Endodermal cell (in vitro differentiated cells): Measurements from ENCODE around the gene TRPM3. TPM values are rescaled to one million over a fixed set of nuclear protein-coding genes. Genes with fewer than 3 reads are reported as not detected.

ENCODE experiments used
- DNase-seq: peaks from one replicate; pipeline ENCODE4 v3.0.0-alpha.2; 2017
- H3K27ac ChIP-seq: 2 replicates; pipeline ENCODE4 v1.5.1; 2013; ENCODE audit warnings: mild to moderate bottlenecking, low read depth, low read length, moderate library complexity
- H3K27me3 ChIP-seq: 2 replicates; pipeline ENCODE4 v1.6.1; 2013; ENCODE audit warnings: mild to moderate bottlenecking, low read length, moderate library complexity; ENCODE audit not compliant: insufficient read depth, control insufficient read depth, poor library complexity, severe bottlenecking
- H3K36me3 ChIP-seq: 2 replicates; pipeline ENCODE4 v1.7.0; 2013; ENCODE audit warnings: mild to moderate bottlenecking, low read length, moderate library complexity; ENCODE audit not compliant: control insufficient read depth, insufficient read depth
- H3K4me1 ChIP-seq: one replicate; pipeline ENCODE4 v1.7.0; 2013; ENCODE audit warnings: low read length; ENCODE audit not compliant: control insufficient read depth, insufficient read depth
- H3K4me3 ChIP-seq: 2 replicates; pipeline ENCODE4 v1.5.1; 2013; ENCODE audit warnings: mild to moderate bottlenecking, low read length, moderate library complexity
- H3K9ac ChIP-seq: 2 replicates; pipeline ENCODE4 v1.6.1; 2013; ENCODE audit warnings: mild to moderate bottlenecking, low read length, moderate library complexity; ENCODE audit not compliant: poor library complexity, severe bottlenecking; ENCODE audit errors: extremely low read depth
- H3K9me3 ChIP-seq: 2 replicates; pipeline ENCODE4 v1.6.1; 2013; ENCODE audit warnings: mild to moderate bottlenecking, low read length, moderate library complexity; ENCODE audit not compliant: control insufficient read depth
- H3K27ac Mint-ChIP-seq: 2 replicates; pipeline ENCODE4 v1.8.0; 2020; ENCODE audit warnings: mixed read lengths
- H3K27me3 Mint-ChIP-seq: 2 replicates; pipeline ENCODE4 v1.8.0; 2021; ENCODE audit warnings: mild to moderate bottlenecking, mixed read lengths; ENCODE audit not compliant: insufficient read depth
- H3K36me3 Mint-ChIP-seq: 2 replicates; pipeline ENCODE4 v1.8.0; 2020; ENCODE audit warnings: low read depth, mixed read lengths
- H3K4me1 Mint-ChIP-seq: 2 replicates; pipeline ENCODE4 v1.8.0; 2020; ENCODE audit warnings: mixed read lengths
- H3K4me3 Mint-ChIP-seq: 2 replicates; pipeline ENCODE4 v1.8.0; 2020; ENCODE audit warnings: mild to moderate bottlenecking, moderate library complexity, mixed read lengths
- H3K9me3 Mint-ChIP-seq: 2 replicates; pipeline ENCODE4 v1.8.0; 2020; ENCODE audit warnings: mild to moderate bottlenecking, mixed read lengths
- CTCF ChIP-seq: fragments of 200-600 bp; sonication (generic); conservative IDR thresholded peaks from 2 replicates; pipeline ENCODE4 v1.5.0; 2021; ENCODE audit warnings: antibody characterized with exemption, mild to moderate bottlenecking
- WGBS, 2 experiments: methylation state at CpG; one replicate each; pipeline versions ENCODE4 v1.1.5 to v1.1.7; 2013; ENCODE audit warnings: missing lambda C conversion rate in 2 of 2, mixed read lengths in 1 of 2; ENCODE audit not compliant: insufficient coverage in 1 of 2, insufficient read length in 1 of 2; 5-methylcytosine and 5-hydroxymethylcytosine counted together
- total RNA-seq, 2 donors: library from RNA; stranded (reverse); fragmentation: NEBNext Ultra II Directional in 1 of 2; extraction: Animal tissue kit (Norgen Biotek cat#: 25700) in 1 of 2; gene quantifications; 2 replicates in 1 of 2; 3 replicates in 1 of 2; pipeline ENCODE4 v1.2.1, GENCODE V29; 2021

The TRPM3 gene
- total RNA-seq, 2 donors from 2014 or later = 1.8 to 2.5 TPM

DNA sequence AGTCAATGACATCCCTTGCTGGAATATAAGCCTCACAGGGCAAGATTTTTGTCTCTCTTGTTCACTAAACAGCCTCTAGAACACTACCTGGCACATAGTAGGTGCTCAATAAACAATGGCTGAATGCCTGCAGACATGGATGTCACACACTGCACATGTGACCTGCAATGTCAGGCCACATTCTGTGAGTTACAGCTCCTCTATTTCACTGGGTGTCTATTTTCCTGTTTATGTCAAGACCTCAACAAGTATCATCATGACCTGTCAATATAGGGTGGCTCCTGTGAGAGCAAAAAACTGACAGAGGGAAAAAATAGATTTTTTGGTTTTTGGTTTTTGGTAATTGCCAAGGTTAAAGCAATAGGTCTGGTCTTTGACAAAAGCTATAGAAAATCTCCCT is 562.3 kb downstream of the TRPM3 start:
- no peaks in the 10 kb centered on the region for H3K9me3 ChIP-seq
- DNase-seq = no peak
- no peaks in the 10 kb centered on the region for H3K36me3 Mint-ChIP-seq
- peaks cover 16% of the 10 kb centered on the region for H3K4me1 Mint-ChIP-seq
- no peaks in the 10 kb centered on the region for H3K27me3 Mint-ChIP-seq
- no peak for TF ChIP-seq CTCF
- no peaks in the 10 kb centered on the region for H3K27me3 ChIP-seq
- H3K4me3 ChIP-seq = no peak overlapping the region
- no peaks in the 10 kb centered on the region for H3K4me1 ChIP-seq
- H3K9ac ChIP-seq = no peak overlapping the region
- H3K4me3 Mint-ChIP-seq = no peak overlapping the region
- no peaks in the 10 kb centered on the region for H3K9me3 Mint-ChIP-seq
- H3K36me3 ChIP-seq = no peaks in the 10 kb centered on the region
- no peak overlapping the region for H3K27ac Mint-ChIP-seq
- no peak overlapping the region for H3K27ac ChIP-seq

DNA sequence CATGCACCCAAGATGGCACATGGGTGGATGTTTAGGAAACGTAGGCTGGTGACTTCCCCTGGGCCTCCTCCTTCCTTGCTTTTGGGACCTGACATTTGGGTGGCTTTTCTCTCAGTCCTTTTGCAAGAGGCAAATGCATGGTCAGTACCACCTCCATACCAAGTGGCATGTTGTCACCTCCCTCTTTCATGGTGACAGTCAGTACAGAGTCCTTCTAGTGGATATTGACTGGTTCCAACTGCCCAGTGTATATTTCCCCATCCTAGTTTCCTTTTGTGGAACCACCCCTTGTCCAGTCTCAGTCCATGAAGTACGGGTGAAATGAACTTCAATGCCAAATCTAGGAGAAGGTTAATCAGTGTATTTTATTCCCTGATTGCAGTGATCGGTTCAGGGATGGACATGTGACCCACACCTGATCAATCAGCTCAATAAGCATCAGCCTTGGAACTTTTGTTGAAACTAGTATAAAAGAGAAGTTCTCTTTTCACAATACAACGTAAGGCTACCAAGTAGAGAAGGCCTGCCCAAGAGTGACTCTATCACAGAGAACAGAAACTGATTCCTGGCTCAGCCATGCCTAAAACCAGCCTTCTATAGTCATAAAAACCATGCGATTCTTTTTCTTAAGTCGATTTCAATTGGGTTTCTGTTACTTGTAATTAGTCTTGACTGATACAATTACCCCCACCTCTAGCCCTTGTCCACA is 563.6 kb downstream of the TRPM3 start:
- Histone ChIP-seq H3K4me1 (no peaks in the 10 kb centered on the region), H3K27me3 (no peaks in the 10 kb centered on the region), H3K36me3 (no peaks in the 10 kb centered on the region), H3K27ac (no peak overlapping the region), H3K9ac (no peak overlapping the region), H3K9me3 (no peaks in the 10 kb centered on the region), H3K4me3 (no peak overlapping the region)
- DNase-seq = no peak
- TF ChIP-seq CTCF = no peak
- no peak overlapping the region for H3K27ac Mint-ChIP-seq
- 92 to 100% methylated on average over 2 to 6 of the region's 6 CpGs for WGBS, 2 experiments
- no peaks in the 10 kb centered on the region for H3K27me3 Mint-ChIP-seq
- no peaks in the 10 kb centered on the region for H3K9me3 Mint-ChIP-seq
- H3K36me3 Mint-ChIP-seq = no peaks in the 10 kb centered on the region
- peaks cover 17% of the 10 kb centered on the region for H3K4me1 Mint-ChIP-seq
- H3K4me3 Mint-ChIP-seq = no peak overlapping the region

- no peaks in the 10 kb centered on the region for H3K4me1 ChIP-seq
- no peaks in the 10 kb centered on the region for H3K27me3 Mint-ChIP-seq
- no peak overlapping the region for H3K4me3 ChIP-seq
- no peaks in the 10 kb centered on the region for H3K9me3 Mint-ChIP-seq
- H3K27me3 ChIP-seq = no peaks in the 10 kb centered on the region
- H3K9me3 ChIP-seq = no peaks in the 10 kb centered on the region
- peaks cover 17% of the 10 kb centered on the region for H3K4me1 Mint-ChIP-seq
- 83 to 100% methylated on average over 1 of the region's 1 CpG for WGBS, 2 experiments
- no peak overlapping the region for H3K9ac ChIP-seq
- H3K27ac ChIP-seq = no peak overlapping the region
- no peak for DNase-seq
- H3K36me3 Mint-ChIP-seq = no peaks in the 10 kb centered on the region
- no peak for TF ChIP-seq CTCF
- H3K4me3 Mint-ChIP-seq = no peak overlapping the region
- H3K36me3 ChIP-seq = no peaks in the 10 kb centered on the region
- H3K27ac Mint-ChIP-seq = no peak overlapping the region
Observed at GRCh38 chr9:70556771-70557170, 564.6 kb downstream of the TRPM3 start.
